DMS53 (cell line): ENCODE results near the gene TNFRSF19.
A peak's percentile ranks its signal among the peaks of the same experiment; 100 is the strongest.

ENCODE experiments used
- DNase-seq: peaks from one replicate; lab custom pipeline; 2025; lab: John Stamatoyannopoulos, UW

The TNFRSF19 gene

DNA sequence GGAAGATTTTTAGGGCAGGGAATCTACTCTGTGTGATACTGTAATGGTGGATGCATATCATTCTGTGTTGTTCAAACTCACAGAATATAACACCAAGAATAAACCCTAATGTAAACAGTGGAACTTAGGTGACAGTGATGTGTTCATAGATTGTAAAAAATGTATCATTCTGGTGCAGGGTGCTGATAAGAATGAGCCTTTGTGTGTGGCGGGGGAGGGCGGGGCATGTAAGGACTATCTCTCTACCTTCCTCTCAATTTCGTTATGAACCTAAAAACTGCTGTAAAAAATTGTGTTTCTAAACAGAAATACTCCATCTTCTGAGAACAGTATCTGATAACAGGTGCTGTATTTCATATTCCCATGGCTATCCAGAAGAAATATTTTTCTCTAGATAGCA, 35.6 kb downstream of the TNFRSF19 start:
- DNase-seq, result no peak

DNA sequence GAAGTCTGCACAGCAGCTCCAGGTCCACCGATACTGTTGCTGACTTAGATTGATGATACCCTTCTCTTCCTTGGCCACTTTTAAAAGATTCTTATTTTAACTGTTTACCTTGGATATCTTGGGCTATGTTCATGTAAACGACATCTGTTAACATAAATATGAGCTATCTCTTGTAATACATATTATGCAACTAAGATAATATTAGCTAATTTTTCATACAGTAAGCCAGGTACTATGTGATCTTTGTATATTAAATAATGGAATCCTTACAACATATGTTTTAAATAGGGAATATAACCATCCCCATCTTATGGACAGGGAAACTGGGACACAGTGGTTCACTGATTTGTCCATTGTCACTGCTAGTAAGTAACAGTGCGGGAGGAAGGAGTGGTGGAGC, 37.9 kb downstream of the TNFRSF19 start:
- no peak for DNase-seq

GRCh38 chr13:23608701-23609413, 38.6 kb downstream of the TNFRSF19 start:
- DNase-seq, result no peak

GRCh38 chr13:23609414-23609760, 39.2 kb downstream of the TNFRSF19 start:
- DNase-seq, result peak; percentile 13

DNA sequence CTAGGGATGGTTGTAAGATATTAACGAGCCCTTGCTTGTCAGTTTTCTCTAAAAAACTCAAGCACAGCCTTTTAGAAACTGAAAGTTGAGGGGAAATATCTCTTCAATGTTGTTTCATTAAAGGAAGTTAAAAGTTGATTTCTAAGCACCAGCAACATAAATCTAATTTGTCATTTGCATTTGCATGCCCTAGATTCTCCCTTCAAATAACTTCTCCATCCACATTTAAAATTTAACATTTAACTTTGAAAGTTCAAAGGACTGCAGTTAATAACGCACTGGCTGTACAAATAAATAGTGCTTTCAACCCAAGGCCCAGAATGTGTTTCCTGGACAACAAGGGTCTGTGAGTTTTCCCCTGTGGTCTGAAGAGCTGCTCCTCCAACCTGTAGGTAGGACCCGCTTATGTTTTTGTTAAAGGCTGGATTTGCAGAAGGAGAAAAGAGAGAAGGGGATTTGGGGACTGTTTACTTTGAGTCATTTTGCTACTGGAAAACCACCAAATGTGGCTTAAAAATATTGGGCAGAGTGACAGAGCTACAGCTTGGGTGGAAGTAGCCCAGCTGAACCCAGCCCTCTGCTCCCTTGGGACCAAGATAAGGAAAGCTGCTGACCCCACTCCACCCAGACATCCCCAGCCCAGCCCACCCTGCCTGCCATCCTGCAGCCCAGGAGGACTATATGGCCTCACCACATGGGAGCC, 39.8 kb downstream of the TNFRSF19 start:
- no peak for DNase-seq

GRCh38 chr13:23610966-23611491, 40.8 kb downstream of the TNFRSF19 start:
- DNase-seq, result no peak

DNA sequence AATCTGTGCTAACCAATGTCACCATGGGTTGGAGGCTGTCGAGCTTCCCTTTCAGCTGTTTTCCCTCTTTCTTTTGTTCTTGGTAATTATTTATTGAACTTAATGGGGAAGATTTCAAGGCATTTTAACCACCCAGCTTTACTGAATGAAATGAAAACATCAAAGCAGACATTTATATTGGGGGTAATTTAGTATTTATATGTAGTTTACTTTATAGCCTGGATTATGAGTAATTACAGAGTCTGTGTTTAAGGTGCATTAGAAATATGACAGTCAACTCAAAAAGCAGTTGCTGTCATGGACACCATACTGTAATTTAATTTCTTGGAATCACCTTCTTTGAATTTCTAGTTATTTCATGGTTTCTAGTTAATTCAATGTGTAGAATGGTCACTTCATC, 42.0 kb downstream of the TNFRSF19 start:
- DNase-seq, result no peak

DNA sequence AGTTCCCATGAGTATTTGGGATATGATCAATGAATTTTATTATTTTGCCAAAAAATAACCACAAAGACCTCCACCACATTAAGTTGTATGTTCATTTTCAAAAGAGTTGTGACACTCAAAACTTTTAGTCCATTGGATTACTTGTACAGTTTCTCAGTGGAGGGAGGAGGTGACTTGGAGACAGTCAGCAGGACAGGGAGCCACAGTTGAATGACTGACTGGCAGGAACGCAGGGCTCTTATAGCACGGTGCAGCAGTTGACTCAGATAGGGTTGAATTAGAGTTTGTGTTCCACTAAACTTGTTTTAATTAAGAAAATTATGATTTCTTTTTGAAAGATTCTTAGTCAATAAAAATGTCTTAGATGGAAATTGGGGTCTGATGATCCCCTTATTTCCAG, 42.5 kb downstream of the TNFRSF19 start:
- no peak for DNase-seq

DNA sequence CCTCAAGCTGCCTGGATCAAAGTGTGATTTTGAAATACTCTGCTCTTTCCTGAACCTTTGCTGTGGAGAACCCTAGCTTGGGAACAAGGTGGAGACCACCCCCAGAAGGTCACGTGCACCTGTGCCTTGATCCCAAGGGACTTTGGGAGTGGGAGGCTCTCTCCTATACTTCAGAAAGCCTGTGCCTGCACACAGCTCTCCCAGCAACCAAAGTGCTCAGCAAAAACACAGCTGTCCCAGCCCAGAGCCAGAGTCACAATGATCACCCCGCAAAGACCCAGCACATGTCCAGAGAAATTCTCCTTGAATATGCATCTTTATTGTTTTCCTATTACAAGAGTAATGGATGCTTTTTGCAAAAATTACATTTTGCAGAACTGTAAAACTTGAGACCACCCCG, 43.4 kb downstream of the TNFRSF19 start:
- no peak for DNase-seq

GRCh38 chr13:23615395-23616081, 45.3 kb downstream of the TNFRSF19 start:
- no peak for DNase-seq

- DNase-seq, result no peak
These were observed 46.0 kb downstream of the TNFRSF19 start for GRCh38 chr13:23616228-23616627.

DNA sequence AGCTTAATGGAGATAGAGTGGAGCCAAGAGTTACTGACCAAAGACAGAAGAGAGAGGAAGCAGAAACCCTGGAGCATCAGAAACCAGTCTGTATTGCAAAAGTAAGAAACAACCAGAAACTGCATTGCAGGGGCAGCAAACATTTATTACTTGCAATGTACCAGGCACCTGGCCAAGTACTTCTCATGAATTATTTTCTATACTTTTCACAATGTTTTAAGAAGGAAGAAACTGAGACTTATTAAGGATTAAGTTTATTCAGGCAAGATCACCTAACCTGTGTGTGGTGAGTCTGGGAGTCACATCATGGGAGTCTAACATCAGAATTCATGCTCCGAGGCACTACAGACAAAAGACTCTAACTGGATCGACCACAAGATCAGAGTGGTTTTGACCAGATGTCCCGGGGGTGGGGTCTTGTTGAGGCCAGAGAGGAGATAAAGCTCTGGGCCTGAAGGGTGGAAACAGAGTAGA, 47.4 kb downstream of the TNFRSF19 start:
- no peak for DNase-seq

DNA sequence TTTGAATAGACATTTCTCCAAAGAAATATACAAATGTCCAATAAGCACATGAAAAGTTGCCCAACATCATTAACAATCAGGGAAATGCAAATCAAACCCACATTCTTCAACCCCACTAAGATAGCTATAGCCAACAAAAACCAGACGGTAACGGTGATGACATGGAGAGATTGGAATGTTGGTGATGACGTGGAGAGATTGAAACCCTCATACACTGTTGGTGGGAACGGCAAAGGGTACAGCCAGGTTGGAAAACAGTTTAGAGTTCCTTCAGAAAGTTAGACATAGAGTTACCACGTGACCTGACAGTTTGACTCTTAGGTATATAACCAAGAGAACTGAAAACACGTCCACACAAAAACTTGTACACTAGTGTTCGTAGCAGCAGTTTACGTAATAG, 48.1 kb downstream of the TNFRSF19 start:
- DNase-seq, result no peak

GRCh38 chr13:23619068-23619855, 49.0 kb downstream of the TNFRSF19 start:
- no peak for DNase-seq

- DNase-seq, result no peak
These were observed 50.0 kb downstream of the TNFRSF19 start for GRCh38 chr13:23620211-23620610.

DNA sequence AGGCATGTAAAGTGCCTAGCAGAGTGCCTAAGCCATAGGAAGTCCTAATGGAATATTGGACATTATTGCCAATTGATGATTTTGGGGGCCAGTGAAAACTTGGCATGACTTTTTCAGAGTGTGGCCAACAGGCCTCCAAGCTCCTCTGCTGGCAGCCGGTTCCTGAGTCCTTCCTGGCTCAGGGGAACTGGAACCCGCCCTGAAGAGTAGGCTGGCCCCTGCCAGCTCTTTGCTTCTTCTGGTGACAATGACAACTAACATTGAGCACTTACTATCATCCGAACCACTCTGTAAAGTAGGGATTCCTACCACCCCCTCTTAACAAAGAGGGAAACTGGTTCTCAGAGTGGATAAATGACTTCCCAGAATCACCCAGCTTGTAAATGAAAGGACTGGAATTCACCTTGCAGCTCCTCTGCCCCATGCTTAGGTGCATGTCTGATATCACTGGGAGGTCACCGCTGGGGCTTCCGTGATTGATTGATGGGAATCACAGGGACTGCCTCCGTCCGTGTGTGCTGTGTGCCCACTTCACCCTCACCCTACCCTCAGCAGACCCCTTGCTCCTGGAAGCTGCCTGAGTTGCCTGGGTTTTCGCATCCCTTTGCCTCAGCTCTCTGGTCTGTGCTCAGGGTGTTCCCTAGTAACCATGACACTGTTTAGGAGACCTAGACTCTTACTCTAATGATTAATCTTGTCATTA, 50.6 kb downstream of the TNFRSF19 start:
- DNase-seq, result no peak

GRCh38 chr13:23621316-23621645, 51.1 kb downstream of the TNFRSF19 start:
- DNase-seq, result peak; percentile 76

DNA sequence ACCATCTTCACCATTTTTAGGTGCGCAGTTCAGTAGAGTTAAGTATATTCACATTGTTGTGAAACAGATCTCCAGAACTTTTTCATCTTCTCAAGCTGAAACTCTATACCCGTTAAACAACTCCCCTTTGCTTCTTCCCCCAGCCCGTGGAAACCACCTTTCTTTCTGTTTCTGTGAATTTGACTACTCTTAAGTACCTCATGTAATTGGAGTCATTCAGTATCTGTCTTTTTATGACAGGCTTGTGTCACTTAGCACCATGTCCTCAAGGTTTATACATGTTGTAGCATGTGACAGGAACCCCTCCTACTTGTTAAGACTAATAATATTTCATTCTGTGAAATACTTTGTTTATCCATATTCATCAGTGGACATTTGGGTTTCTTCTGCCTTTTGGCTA, 52.8 kb downstream of the TNFRSF19 start:
- DNase-seq, result no peak

- DNase-seq, result no peak
These were observed 53.2 kb downstream of the TNFRSF19 start for GRCh38 chr13:23623394-23623793.

DNA sequence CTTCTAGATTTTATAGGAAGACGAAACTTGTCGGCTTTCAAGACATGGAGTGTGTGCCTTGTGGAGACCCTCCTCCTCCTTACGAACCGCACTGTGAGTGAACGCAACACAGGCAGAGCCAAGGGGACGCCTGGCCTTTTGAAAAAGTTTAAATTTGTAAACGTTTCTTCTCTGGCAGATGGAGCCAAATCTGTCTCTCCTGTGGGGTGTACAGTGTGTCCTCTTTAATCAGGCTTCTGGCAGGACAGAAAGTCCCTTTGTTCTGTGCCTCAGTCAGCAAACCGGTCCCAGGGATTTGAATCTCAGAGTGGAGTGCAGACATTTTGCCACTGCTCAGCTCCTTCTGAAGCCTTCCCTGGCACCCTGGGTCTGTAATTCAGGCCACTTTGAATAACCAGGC, 56.5 kb downstream of the TNFRSF19 start:
- no peak for DNase-seq

GRCh38 chr13:23627410-23627809, 57.2 kb downstream of the TNFRSF19 start:
- no peak for DNase-seq

DNA sequence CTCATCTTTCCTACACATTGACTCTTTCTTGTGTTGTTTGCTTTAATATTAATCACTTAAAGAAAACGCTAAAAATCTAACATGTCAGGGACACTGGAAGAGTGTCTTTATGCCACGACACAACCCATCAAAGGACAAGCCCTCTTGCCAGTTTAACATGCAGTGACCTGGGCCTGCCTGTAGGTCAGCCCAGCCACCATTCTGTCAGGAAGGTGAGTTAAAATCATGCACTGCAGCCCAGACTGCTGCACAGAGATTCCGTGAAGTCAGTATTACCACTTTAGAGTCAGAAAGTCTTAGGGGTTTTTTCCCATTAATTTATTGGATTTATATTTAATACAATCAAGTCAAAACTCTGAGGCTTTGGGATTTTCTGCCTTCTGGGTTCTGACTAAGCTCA, 58.0 kb downstream of the TNFRSF19 start:
- peak; percentile 14 for DNase-seq
